COLO668 (cell line): ENCODE data around the gene ZNF91.
"Not testable (repeated sequence)": the region's sequence is repeated elsewhere in the genome, so short reads cannot be mapped to it uniquely, and the experiment has no call there.

ENCODE experiments used
- DNase-seq: peaks from one replicate; lab custom pipeline; 2025; ENCODE audit not compliant: unreplicated experiment; lab: John Stamatoyannopoulos, UW

ZNF91 gene

GRCh38 chr19:23395041-23395721 is at the start of gene ZNF91:
Gene ZNF91 (minus strand): TSS chr19:23395471. CDS start chr19:23395354, 117 bp downstream.
- peak; percentile 93 for DNase-seq

GRCh38 chr19:23440791-23441190 is 45.5 kb upstream of the ZNF91 start:
- peak; percentile 14 for DNase-seq

- peak; percentile 7 for DNase-seq
These were observed 44.9 kb upstream of the ZNF91 start for GRCh38 chr19:23440207-23440606.

GRCh38 chr19:23439623-23440022 is 44.4 kb upstream of the ZNF91 start:
- peak; percentile 7 for DNase-seq

- DNase-seq = no peak
These were observed 42.6 kb upstream of the ZNF91 start for GRCh38 chr19:23437901-23438300.

- peak; percentile 8 for DNase-seq
These were observed 41.7 kb upstream of the ZNF91 start for GRCh38 chr19:23436944-23437343.

GRCh38 chr19:23436318-23436717 is 41.0 kb upstream of the ZNF91 start:
- DNase-seq = peak; percentile 6

GRCh38 chr19:23420824-23421223 is 25.6 kb upstream of the ZNF91 start:
- DNase-seq = no peak

- DNase-seq = not testable (repeated sequence)
These were observed 24.0 kb upstream of the ZNF91 start for GRCh38 chr19:23419261-23419660.

- peak; percentile 16 for DNase-seq
These were observed 20.4 kb upstream of the ZNF91 start for GRCh38 chr19:23415561-23416191.

- no peak for DNase-seq
These were observed 19.8 kb upstream of the ZNF91 start for GRCh38 chr19:23415034-23415433.

GRCh38 chr19:23410155-23410554 is 14.9 kb upstream of the ZNF91 start:
- no peak for DNase-seq

GRCh38 chr19:23409392-23410048 is 14.2 kb upstream of the ZNF91 start:
- DNase-seq = peak; percentile 27

GRCh38 chr19:23407616-23408133 is 12.4 kb upstream of the ZNF91 start:
- DNase-seq = no peak

GRCh38 chr19:23406721-23407120 is 11.4 kb upstream of the ZNF91 start:
- DNase-seq = no peak

- DNase-seq = no peak
These were observed 10.8 kb upstream of the ZNF91 start for GRCh38 chr19:23406091-23406490.

GRCh38 chr19:23404676-23405075 is 9.4 kb upstream of the ZNF91 start:
- DNase-seq = no peak

- DNase-seq = peak; percentile 70
These were observed 8.5 kb upstream of the ZNF91 start for GRCh38 chr19:23403581-23404324.

GRCh38 chr19:23403052-23403451 is 7.8 kb upstream of the ZNF91 start:
- DNase-seq = no peak

- DNase-seq = no peak
These were observed 7.1 kb upstream of the ZNF91 start for GRCh38 chr19:23402388-23402787.

GRCh38 chr19:23401086-23401610 is 5.9 kb upstream of the ZNF91 start:
- no peak for DNase-seq
